Tibial nerve (tissue), 4 donors: ENCODE data around the gene PCDHGA6.

Experiments used
- EP300 ChIP-seq, 2 donors: sonication (generic); formaldehyde crosslinking; IDR thresholded peaks; one replicate each; pipeline ENCODE4 v1.6.1; 2017; ENCODE audit warnings: antibody characterized with exemption in 2 of 2, mild to moderate bottlenecking in 1 of 2
- POLR2A ChIP-seq, 2 donors: fragments of 450-650 bp; IDR thresholded peaks; one replicate each; pipeline ENCODE4 v1.6.1; 2017; ENCODE audit warnings: antibody characterized with exemption in 2 of 2, mild to moderate bottlenecking in 2 of 2, moderate library complexity in 2 of 2
- TF ChIP-seq, protein P1 (sequence below), 5 experiments: fragments of 200-600 bp in 3 of 5; fragments of 450-650 bp in 2 of 5; sonication (generic) in 3 of 5; IDR thresholded peaks; one replicate each; pipeline ENCODE4 v1.5.1; 2016 to 2019; ENCODE audit warnings: antibody characterized with exemption in 5 of 5, mild to moderate bottlenecking in 3 of 5, moderate library complexity in 2 of 5

- TF ChIP-seq, protein P1, sequence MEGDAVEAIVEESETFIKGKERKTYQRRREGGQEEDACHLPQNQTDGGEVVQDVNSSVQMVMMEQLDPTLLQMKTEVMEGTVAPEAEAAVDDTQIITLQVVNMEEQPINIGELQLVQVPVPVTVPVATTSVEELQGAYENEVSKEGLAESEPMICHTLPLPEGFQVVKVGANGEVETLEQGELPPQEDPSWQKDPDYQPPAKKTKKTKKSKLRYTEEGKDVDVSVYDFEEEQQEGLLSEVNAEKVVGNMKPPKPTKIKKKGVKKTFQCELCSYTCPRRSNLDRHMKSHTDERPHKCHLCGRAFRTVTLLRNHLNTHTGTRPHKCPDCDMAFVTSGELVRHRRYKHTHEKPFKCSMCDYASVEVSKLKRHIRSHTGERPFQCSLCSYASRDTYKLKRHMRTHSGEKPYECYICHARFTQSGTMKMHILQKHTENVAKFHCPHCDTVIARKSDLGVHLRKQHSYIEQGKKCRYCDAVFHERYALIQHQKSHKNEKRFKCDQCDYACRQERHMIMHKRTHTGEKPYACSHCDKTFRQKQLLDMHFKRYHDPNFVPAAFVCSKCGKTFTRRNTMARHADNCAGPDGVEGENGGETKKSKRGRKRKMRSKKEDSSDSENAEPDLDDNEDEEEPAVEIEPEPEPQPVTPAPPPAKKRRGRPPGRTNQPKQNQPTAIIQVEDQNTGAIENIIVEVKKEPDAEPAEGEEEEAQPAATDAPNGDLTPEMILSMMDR (IDR thresholded peaks at IDR 0.05): peak in 4 of 5 experiments; percentile 13 to 27 (median 18)
- no peak for TF ChIP-seq POLR2A (IDR thresholded peaks at IDR 0.05)
- TF ChIP-seq EP300 (IDR thresholded peaks at IDR 0.05): no peak
Observed at GRCh38 chr5:141354900-141355469, 18.7 kb upstream of the PCDHGA6 start, which contains the start of gene PCDHGA4.
